Measurements from ENCODE around the gene LRP5. TPM values are rescaled to one million over a fixed set of nuclear protein-coding genes. Genes with fewer than 3 reads are reported as not detected.
A peak's percentile ranks its signal among the peaks of the same experiment; 100 is the strongest.

LRP5 gene
- total RNA-seq, 2 donors from 2014 or later: 34.6 to 60.9 TPM

DNA sequence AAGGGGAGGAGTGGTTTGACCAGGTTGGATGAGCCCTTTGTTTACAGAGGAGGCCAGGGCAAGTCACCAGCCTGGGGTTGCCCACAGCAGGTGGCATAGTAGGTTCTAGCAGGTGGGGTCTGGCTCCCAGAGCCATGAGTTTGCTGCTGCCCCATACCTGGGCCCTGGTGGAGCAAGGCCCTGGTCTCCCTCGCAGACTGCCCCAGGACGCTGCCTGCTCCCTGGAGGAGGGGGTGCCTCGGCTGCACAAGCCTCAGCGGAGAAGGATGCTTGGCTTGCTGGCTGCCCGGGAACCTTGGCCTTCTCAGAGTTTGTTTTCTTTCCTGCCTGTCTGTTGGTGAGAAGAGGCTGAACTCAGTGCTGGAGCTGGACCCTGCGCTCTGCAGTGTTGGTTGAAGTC lies 54.9 kb downstream of the LRP5 start:
- Histone ChIP-seq H3K9me3 (no peaks in the 10 kb centered on the region), H3K27ac (no peak overlapping the region), H3K4me1 (peaks cover 0 to 29% of the 10 kb centered on the region in 2 donors), H3K36me3 (peaks cover 31% of the 10 kb centered on the region), H3K27me3 (no peaks in the 10 kb centered on the region), H3K4me3 (no peak overlapping the region)
- no peak for DNase-seq (ENCODE audit: low spot score)
- TF ChIP-seq, protein P1, sequence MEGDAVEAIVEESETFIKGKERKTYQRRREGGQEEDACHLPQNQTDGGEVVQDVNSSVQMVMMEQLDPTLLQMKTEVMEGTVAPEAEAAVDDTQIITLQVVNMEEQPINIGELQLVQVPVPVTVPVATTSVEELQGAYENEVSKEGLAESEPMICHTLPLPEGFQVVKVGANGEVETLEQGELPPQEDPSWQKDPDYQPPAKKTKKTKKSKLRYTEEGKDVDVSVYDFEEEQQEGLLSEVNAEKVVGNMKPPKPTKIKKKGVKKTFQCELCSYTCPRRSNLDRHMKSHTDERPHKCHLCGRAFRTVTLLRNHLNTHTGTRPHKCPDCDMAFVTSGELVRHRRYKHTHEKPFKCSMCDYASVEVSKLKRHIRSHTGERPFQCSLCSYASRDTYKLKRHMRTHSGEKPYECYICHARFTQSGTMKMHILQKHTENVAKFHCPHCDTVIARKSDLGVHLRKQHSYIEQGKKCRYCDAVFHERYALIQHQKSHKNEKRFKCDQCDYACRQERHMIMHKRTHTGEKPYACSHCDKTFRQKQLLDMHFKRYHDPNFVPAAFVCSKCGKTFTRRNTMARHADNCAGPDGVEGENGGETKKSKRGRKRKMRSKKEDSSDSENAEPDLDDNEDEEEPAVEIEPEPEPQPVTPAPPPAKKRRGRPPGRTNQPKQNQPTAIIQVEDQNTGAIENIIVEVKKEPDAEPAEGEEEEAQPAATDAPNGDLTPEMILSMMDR (IDR thresholded peaks at IDR 0.05): no peak

- Histone ChIP-seq H3K9me3 (no peaks in the 10 kb centered on the region), H3K27me3 (no peaks in the 10 kb centered on the region), H3K27ac (peak overlapping the region; percentile 86 to 93), H3K36me3 (peaks cover 27% of the 10 kb centered on the region), H3K4me3 (no peak overlapping the region), H3K4me1 (peaks cover 0 to 54% of the 10 kb centered on the region in 2 donors)
- TF ChIP-seq, protein P1 (IDR thresholded peaks at IDR 0.05): no peak
- no peak for DNase-seq (ENCODE audit: low spot score)
Observed at GRCh38 chr11:68369756-68370155, 57.4 kb downstream of the LRP5 start.

GRCh38 chr11:68370211-68371111 lies 58.1 kb downstream of the LRP5 start:
- DNase-seq (ENCODE audit: low spot score): peak; percentile 72
- H3K27me3 ChIP-seq: no peaks in the 10 kb centered on the region
- peaks cover 0 to 61% of the 10 kb centered on the region in 2 donors for H3K4me1 ChIP-seq
- no peak overlapping the region for H3K4me3 ChIP-seq
- TF ChIP-seq, protein P1 (IDR thresholded peaks at IDR 0.05): no peak
- peaks cover 25% of the 10 kb centered on the region for H3K36me3 ChIP-seq
- no peaks in the 10 kb centered on the region for H3K9me3 ChIP-seq
- H3K27ac ChIP-seq: peak overlapping the region; percentile 86 to 93

DNA sequence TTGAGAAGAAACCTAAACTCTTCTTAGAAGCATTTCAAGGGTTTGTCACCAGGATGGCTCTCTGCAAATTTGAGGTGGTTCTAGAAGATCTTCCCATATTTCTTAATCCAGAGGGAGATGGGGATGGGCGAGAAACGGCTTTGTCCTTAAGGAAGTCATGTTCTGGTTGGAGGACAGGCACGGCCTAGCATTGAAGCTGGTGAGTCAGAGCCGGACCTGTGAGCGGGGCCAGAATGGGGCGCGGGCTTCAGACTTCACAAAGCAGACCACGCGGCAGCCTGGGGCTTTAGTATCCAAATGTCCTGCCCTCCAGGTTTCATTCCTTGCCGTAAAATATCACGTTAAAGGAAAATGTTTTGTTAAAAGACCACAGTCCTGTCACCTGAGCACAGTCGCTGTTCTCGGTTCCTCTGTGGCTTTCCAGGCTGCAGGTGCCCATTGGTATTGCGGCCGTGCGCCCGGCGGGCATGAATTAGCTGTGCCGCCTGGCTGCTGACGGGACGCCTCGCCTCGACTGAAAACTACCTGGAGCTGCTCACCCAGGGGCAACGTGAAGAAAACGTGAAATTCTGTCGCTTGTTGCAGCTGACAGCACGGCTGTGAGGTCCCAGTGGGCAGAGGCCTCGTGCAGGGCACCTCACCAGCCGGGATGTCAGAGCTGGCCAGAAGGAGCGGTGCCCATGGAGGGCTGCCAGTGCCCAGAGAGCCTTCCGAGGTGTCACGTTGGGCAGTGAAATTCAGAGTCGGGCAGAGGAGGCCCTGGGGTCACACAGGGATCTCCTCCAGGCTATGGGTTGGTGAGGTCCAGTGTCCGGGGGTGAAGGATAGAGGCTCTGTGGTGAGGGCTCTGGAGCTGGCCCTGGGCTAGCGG lies 59.0 kb downstream of the LRP5 start:
- no peak overlapping the region for H3K4me3 ChIP-seq
- H3K27me3 ChIP-seq: no peaks in the 10 kb centered on the region
- peak overlapping the region; percentile 86 to 93 for H3K27ac ChIP-seq
- peaks cover 0 to 69% of the 10 kb centered on the region in 2 donors for H3K4me1 ChIP-seq
- peak; percentile 67 for DNase-seq (ENCODE audit: low spot score)
- TF ChIP-seq, protein P1 (IDR thresholded peaks at IDR 0.05): no peak
- H3K9me3 ChIP-seq: no peaks in the 10 kb centered on the region
- H3K36me3 ChIP-seq: peaks cover 16% of the 10 kb centered on the region

GRCh38 chr11:68372114-68372513 lies 59.7 kb downstream of the LRP5 start:
- Histone ChIP-seq H3K4me1 (peaks cover 0 to 75% of the 10 kb centered on the region in 2 donors), H3K27me3 (no peaks in the 10 kb centered on the region)
- no peak for DNase-seq (ENCODE audit: low spot score)

More at GRCh38 chr11:68372114-68372513, 59.7 kb downstream of the LRP5 start:
- H3K27ac ChIP-seq: peak overlapping the region; percentile 86 to 93
- H3K36me3 ChIP-seq: peaks cover 11% of the 10 kb centered on the region
- H3K9me3 ChIP-seq: no peaks in the 10 kb centered on the region
- TF ChIP-seq, protein P1 (IDR thresholded peaks at IDR 0.05): no peak
- no peak overlapping the region for H3K4me3 ChIP-seq

Measured in right atrium auricular region (tissue), 2 donors.